GM12892 (cell line): Measurements from ENCODE around the gene MPDU1.

Experiments
- DNase-seq: peaks from one replicate; pipeline ENCODE4 v3.0.0; 2011; ENCODE audit not compliant: insufficient read length
- FAIRE-seq: peaks from 2 replicates; lab custom pipeline; 2011; peaks lifted over from hg19 to GRCh38; lab: Jason Lieb, UNC
- POLR2A ChIP-seq: IDR thresholded peaks from 2 replicates; pipeline ENCODE4 v1.6.1; 2011; ENCODE audit warnings: low read depth, low read length, control low read depth
- POLR2AphosphoS5 ChIP-seq: IDR thresholded peaks from 2 replicates; pipeline ENCODE4 v1.6.1; 2011; ENCODE audit warnings: low read depth, low read length, control low read depth
- TAF1 ChIP-seq: IDR thresholded peaks from 2 replicates; pipeline ENCODE4 v1.6.1; 2011; ENCODE audit warnings: low read depth, mild to moderate bottlenecking, control low read depth, low read length, borderline replicate concordance

MPDU1 gene

GRCh38 chr17:7576432-7576937, 7.2 kb upstream of the MPDU1 start:
- peak; percentile 84 for TF ChIP-seq POLR2A
- TF ChIP-seq POLR2AphosphoS5, result peak; percentile 94
- TF ChIP-seq TAF1, result no peak
- FAIRE-seq, result no peak
- no peak for DNase-seq

GRCh38 chr17:7577327-7578199, 6.1 kb upstream of the MPDU1 start:
- FAIRE-seq, result no peak

GRCh38 chr17:7579001-7579833, 4.4 kb upstream of the MPDU1 start, which contains the start of gene CD68:
CD68 (plus strand) TSS chr17:7579638; CDS start chr17:7579678, 40 bp downstream.
- FAIRE-seq (peak; percentile 50), DNase-seq (peak; percentile 68)
- TF ChIP-seq POLR2AphosphoS5 (peak; percentile 99), POLR2A (peak; percentile 99), TAF1 (peak; percentile 84)

More at GRCh38 chr17:7577327-7578199, 6.1 kb upstream of the MPDU1 start:
- TF ChIP-seq TAF1, result no peak
- TF ChIP-seq POLR2AphosphoS5, result peak; percentile 31; the same call in 1 of the 2 replicates
- no peak for DNase-seq

GRCh38 chr17:7579834-7580603, 3.6 kb upstream of the MPDU1 start:
- FAIRE-seq (peak; percentile 77), DNase-seq (no peak)
- TF ChIP-seq POLR2AphosphoS5, result no peak; the same call in none of the 2 replicates
- no peak for TF ChIP-seq POLR2A
- no peak for TF ChIP-seq TAF1

- no peak for TF ChIP-seq POLR2AphosphoS5
- no peak for TF ChIP-seq POLR2A
- no peak for TF ChIP-seq TAF1
- DNase-seq (no peak), FAIRE-seq (no peak)
Measured at GRCh38 chr17:7580604-7581575, 2.8 kb upstream of the MPDU1 start.

GRCh38 chr17:7582396-7583252, 1.0 kb upstream of the MPDU1 start:
- TF ChIP-seq POLR2AphosphoS5, result no peak
- DNase-seq, result no peak
- no peak for FAIRE-seq

- FAIRE-seq (no peak), DNase-seq (no peak)
- TF ChIP-seq TAF1, result no peak
- TF ChIP-seq POLR2AphosphoS5, result no peak
- TF ChIP-seq POLR2A, result no peak
Measured at GRCh38 chr17:7586673-7587419, 3.2 kb downstream of the MPDU1 start.

GRCh38 chr17:7587420-7588151, 3.9 kb downstream of the MPDU1 start:
- FAIRE-seq (no peak), DNase-seq (no peak)
- TF ChIP-seq POLR2AphosphoS5, result no peak
- TF ChIP-seq TAF1, result no peak
- TF ChIP-seq POLR2A, result no peak
